ENCODE results near the gene PLA2G2C. TPM values are rescaled to one million over a fixed set of nuclear protein-coding genes. Genes with fewer than 3 reads are reported as not detected.

PLA2G2C gene
- total and polyA plus RNA-seq, 2 donors (not counting 3 experiments of a cell fraction or from before 2014, with no cell fraction given): not detected

- no peaks in the 10 kb centered on the region for H3K9me1 ChIP-seq (replicated peaks; ENCODE audit: control insufficient read depth, extremely low read depth, insufficient read depth, low read length)
Measured at GRCh38 chr1:20169932-20170331, 16.4 kb downstream of the PLA2G2C start.

More at GRCh38 chr1:20169932-20170331, 16.4 kb downstream of the PLA2G2C start:
- CTCF ChIA-PET: no interaction called here
- FAIRE-seq: no peak
- H3K27me3 ChIP-seq (ENCODE audit: control insufficient read depth in 2 of 2, insufficient read depth in 2 of 2, low read length in 2 of 2): no peaks in the 10 kb centered on the region
- no peak for DNase-seq (ENCODE audit: low read depth, low spot score)
- TF ChIP-seq EZH2 (IDR thresholded peaks at IDR 0.05; ENCODE audit: borderline replicate concordance, low read depth, low read length, severe bottlenecking) (no peak), GATA2 (IDR thresholded peaks at IDR 0.05; ENCODE audit: insufficient read depth, insufficient read length, low read depth, low read length) (no peak), JUN (IDR thresholded peaks at IDR 0.05; ENCODE audit: borderline replicate concordance, insufficient read depth, insufficient read length, low read depth) (no peak), POLR2AphosphoS5 (IDR thresholded peaks at IDR 0.05; ENCODE audit: insufficient read depth, low read depth, low read length) (no peak), POLR2A (IDR thresholded peaks at IDR 0.05; ENCODE audit: low read depth, low read length) (no peak), CTCF (IDR thresholded peaks at IDR 0.05; ENCODE audit: extremely low read depth in 1 of 2, insufficient read depth in 1 of 2, low read depth in 1 of 2, low read length in 2 of 2) (no peak), MAX (IDR thresholded peaks at IDR 0.05; ENCODE audit: insufficient read depth, insufficient read length) (no peak), FOS (IDR thresholded peaks at IDR 0.05; ENCODE audit: borderline replicate concordance, insufficient read depth, low read length) (no peak), MYC (IDR thresholded peaks at IDR 0.05; ENCODE audit: low read depth, low read length) (no peak)
- H3K27ac ChIP-seq (ENCODE audit: insufficient read depth, low read depth, low read length): no peak overlapping the region
- H3K9ac ChIP-seq (replicated peaks; ENCODE audit: extremely low read depth, insufficient read depth, low read length): no peak overlapping the region
- no peaks in the 10 kb centered on the region for H3K9me3 ChIP-seq (replicated peaks; ENCODE audit: control insufficient read depth, insufficient read depth, low read length)
- no peaks in the 10 kb centered on the region for H3K36me3 ChIP-seq (ENCODE audit: control insufficient read depth in 2 of 2, extremely low read depth in 1 of 2, insufficient read depth in 2 of 2, low read length in 2 of 2)
- H3K4me2 ChIP-seq (ENCODE audit: insufficient read depth, low read length): no peak overlapping the region
- no peaks in the 10 kb centered on the region for H3K4me1 ChIP-seq (ENCODE audit: control insufficient read depth, extremely low read depth, insufficient read depth, low read length)
- dilution Hi-C loops (cut with MboI; ENCODE audit: extremely low pct_ligation_motif_present, low sequenced_read_pairs) (no loop called here), intact Hi-C loops (cut with micrococcal nuclease) (no loop called here)
- no TSS peak for BruUV-seq (replicated peaks)
- no peak overlapping the region for H3K4me3 ChIP-seq (replicated peaks in 1 of 3; ENCODE audit: insufficient read depth in 1 of 3, low read depth in 1 of 3, low read length in 3 of 3)
- no peaks in the 10 kb centered on the region for H3K79me2 ChIP-seq (ENCODE audit: control insufficient read depth, insufficient read depth, low read length)
- H2AFZ ChIP-seq (ENCODE audit: low read depth, low read length): no peak overlapping the region
- POLR2A ChIA-PET: no interaction called here
- H4K20me1 ChIP-seq (replicated peaks; ENCODE audit: control insufficient read depth, extremely low read depth, insufficient read depth, low read length): no peaks in the 10 kb centered on the region

Measured in endothelial cell of umbilical vein (primary cell).